ENCODE data around the gene PF4V1. TPM values are rescaled to one million over a fixed set of nuclear protein-coding genes. Genes with fewer than 3 reads are reported as not detected.

Gene PF4V1, protein sequence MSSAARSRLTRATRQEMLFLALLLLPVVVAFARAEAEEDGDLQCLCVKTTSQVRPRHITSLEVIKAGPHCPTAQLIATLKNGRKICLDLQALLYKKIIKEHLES
- 1.6 TPM for total RNA-seq

DNA sequence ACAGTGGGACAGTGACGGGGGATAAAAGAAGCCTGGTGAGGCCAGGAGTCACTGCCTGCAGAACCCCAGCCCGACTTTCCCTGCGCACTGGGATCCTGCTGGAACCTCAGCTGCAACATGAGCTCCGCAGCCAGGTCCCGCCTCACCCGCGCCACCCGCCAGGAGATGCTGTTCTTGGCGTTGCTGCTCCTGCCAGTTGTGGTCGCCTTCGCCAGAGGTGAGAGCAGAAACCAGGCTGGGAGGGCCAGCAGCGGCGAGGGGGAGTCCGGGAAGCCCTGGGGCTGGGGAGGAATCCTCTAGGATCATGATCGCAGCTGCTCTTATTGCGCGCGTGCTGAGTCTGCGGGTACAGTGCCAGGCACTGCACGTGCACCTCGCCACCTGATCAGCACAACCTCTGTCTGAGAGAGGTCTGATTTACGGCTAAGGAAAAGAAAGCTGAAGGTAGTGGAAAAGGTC is at the start of gene PF4V1:
PF4V1 (plus strand) TSS at position 51 of the 459 bp plus-strand sequence; CDS start at position 118, 67 bp downstream.

GRCh38 chr4:73836373-73837279 is 16.5 kb upstream of the PF4V1 start, which contains the start of gene CXCL6:
TSS of gene CXCL6 (plus strand) at chr4:73836678. CDS start at chr4:73836751, 73 bp downstream.

GRCh38 chr4:73869130-73870055 is 16.3 kb downstream of the PF4V1 start, which contains the start of gene CXCL1:
TSS of gene CXCL1 (plus strand) at chr4:73869393. CDS start at chr4:73869471, 78 bp downstream.

Other genes starting within 250 kb of the PF4V1 start
- gene RASSF6, start 232.9 kb upstream of the PF4V1 start, total RNA-seq: 0.23 TPM
- gene CXCL8, start 112.7 kb upstream of the PF4V1 start, total RNA-seq: 0.23 TPM
- 0.69 TPM for gene CXCL6, start 16.6 kb upstream of the PF4V1 start, total RNA-seq
- 1.2 TPM for gene CXCL1, start 16.1 kb downstream of the PF4V1 start, total RNA-seq
- 1.8 TPM for gene PF4, start 128.7 kb downstream of the PF4V1 start, total RNA-seq
- gene PPBP, start 134.9 kb downstream of the PF4V1 start, total RNA-seq: 4.6 TPM
- gene CXCL5, start 145.4 kb downstream of the PF4V1 start, total RNA-seq: 0.92 TPM
- gene CXCL3, start 185.4 kb downstream of the PF4V1 start, total RNA-seq: 1.2 TPM
- gene CXCL2, start 245.9 kb downstream of the PF4V1 start, total RNA-seq: 3.7 TPM

Measured in diencephalon (tissue), 1 donor.